Suppressor macrophage treated with lipopolysaccharide for 4 hours (primary cell): ENCODE results near the gene CDC14B.
A peak's percentile ranks its signal among the peaks of the same experiment; 100 is the strongest.

Experiments used
- DNase-seq: peaks from one replicate; pipeline ENCODE4 v3.0.0-alpha.2; 2020

Gene CDC14B

DNA sequence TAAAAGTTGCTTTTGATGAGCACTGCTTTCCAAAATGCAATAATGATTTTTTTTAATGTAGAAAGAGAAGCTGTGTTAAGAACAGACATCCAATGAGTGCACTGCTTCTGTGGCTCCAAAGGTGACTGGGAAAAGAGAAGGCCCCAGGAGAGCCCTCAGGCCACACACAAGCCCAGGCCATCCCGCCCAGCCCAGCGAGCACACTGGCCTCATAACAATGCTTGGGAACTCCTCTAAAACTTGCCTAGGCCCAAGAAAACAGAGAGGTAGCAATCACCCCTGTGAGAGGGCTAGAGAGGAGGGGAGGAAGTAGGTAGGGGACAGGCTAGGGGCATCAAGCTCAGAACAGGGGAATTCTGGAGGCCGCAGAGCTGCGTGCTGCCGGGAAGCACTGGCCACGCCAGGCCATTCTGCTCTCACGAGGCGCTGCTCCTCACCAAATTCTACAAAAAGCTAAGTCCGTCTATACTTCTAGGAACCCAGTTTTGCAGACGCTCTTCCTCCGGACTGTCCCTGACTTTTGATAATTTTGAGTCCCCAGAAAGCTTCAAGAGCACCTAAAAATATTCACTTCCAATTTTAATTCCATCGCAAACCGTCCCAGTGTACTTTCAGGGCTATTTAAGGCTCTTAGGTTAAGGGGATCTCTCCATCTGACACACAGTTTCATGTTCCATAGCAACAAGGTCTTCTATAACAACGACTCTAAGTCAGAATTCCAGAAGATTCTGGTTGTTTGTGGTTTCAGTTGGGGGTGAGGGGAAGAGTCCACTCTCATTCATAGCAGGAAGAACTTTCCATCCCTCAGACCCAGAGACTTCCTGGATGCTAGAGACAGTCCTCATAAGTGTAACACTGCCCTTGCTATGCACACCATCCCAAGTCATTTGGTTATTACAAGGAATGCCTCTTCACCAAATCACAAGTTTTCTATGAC is 118.7 kb downstream of the CDC14B start:
- DNase-seq = no peak

DNA sequence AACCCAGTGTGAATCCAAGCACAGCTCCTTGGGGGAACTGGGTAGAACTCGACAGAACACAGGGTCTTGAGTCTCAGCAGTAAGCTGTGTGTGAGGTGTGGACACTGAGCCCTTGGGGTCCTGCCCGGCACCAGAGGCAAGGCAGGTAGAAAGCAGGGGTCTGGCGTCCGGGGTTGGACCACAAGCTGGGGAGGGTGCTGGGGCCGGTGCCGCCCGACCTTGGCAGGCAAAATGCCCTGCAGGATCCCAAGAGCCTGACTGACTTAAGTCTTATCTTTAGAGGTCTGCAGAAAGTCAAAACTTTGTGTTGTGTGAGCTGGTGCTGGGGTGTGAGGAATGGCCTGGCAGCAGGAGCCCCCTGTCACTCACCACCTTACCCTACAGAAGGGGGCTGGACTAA is 120.4 kb downstream of the CDC14B start:
- DNase-seq = no peak

DNA sequence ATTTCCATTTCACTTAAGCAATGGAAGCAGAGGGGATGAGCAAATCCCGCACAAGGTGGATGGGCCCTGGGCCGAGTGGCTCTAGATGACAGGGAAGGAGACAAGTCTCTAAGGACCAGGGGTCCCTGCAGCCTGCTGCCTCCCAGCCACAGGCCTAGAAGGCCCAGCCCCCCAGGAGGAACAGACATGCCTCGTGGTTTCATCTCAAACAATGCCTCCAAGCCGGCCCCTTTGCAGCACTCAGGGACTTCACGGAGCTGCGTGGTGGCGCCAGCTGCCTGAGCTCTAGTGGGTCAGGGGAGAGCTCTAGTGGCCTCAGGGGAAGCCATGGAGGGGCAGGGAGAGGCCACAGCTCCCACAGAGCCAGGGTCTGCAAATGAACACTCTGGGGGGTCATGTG is 120.8 kb downstream of the CDC14B start:
- DNase-seq = no peak

DNA sequence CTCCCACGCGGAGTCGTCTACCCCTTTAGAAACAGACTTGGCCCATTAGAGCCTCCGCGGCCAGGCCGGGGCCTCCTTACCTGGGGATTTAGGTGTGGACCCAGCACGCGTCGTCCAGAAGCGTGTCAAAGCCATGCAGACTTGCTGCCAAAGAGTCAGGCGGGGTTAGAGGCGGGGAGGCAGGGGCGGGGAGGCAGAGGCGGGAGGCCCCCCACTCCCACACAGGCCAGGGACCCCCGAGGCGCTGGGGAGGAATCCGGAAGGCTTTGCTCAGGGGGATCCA is 122.6 kb downstream of the CDC14B start:
- no peak for DNase-seq

DNA sequence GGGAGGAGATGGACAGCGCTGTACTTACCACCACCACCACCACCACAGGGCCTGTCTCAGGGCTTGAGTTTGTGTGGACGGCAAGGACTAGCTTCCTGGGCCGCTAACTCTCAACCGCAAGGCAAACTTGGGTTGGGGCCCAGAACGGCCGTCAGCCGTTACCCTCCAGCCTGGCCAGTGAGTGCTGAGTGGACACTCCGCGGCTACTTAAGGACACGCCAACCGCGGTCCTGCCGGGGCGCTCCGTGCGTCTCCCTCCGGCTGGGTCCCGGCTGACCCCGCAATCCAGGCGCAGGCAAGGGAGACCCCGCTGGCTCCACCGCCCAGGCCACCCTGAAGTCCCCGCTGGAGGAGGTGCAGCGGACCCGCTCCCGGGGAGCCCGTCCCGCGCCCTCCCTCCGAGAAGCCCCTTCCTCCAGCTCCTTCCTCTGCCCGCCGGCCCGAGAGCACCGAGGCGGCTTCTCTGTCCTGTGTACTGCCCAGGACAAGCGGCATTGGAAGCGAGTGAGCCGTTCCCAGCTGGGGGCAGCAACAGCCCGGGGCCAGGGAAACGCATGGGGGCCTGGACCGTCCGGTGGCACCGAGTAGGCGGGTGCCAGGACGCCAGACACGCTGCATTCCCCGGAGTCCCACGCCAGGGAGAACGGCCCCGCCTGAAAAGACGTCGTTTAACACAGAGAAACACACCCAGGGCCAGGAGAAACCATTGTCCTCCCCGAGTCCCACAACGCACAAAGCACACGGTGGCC is 123.1 kb downstream of the CDC14B start:
- DNase-seq = no peak

DNA sequence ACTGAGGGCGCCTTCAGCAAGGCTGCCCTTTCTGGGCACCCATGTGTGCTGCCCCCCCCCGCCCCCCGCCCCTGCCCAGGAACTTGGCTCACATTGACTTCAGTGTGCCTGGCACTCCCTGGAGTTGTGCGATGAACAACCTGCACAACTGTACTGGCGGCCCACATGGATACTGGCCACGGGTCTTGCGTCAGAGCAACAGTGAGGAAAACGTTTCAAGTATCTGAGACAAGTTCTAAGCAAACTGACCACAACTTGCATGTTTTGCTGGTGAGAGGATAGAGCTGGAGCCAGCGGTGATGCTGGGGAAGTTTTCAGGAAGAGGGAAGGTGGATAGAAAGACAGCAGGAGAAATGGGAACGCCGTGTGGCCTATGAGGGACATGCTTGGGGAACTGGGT is 124.3 kb downstream of the CDC14B start:
- no peak for DNase-seq

DNA sequence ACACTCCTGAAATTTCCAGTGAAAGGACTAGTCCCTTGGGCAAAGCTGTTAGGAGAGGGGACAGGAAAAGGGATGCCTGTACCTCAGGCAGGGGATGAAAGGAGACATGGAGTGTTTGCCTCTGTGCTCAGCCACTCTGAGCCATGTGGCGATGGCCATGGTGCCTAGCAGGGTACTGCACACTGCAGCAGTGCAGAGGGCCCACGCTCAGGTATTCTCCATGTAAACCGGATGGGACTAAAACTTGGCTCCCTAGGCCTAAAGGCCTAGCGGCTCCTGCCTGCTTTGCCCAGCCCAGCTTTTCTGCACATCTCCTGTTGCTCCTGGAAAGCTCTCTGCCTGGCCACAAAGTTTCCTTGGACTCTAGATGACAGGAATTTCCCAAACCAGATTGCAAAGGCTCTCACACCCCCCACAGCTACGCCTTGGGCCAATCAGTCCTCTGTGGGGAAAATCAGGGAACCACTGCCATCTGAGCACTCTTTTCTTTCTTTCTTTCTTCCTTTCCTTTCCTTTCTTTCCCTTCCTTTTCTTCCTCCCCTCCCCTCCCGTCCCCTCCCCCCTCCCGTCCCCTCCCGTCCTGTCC is 125.3 kb downstream of the CDC14B start:
- DNase-seq = no peak

DNA sequence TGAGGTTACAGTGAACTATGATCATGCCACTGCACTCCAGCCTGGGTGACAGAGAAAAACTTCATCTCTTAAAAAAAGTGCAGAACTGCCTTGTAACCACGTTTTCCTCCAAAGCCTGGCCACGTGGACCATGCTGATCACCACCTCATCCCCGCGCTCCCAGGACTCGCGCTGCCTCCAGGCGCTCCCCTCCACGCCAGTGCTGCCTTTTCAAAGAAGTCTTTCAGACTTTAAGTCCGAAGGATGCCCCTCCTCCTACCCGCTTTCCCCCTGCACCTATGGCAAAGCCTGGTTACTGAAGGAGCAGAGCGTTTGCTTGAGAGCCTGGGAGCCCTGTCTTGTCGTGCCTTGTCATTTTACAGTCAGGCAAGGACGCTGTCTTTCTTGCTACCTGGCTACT is 125.9 kb downstream of the CDC14B start:
- no peak for DNase-seq

DNA sequence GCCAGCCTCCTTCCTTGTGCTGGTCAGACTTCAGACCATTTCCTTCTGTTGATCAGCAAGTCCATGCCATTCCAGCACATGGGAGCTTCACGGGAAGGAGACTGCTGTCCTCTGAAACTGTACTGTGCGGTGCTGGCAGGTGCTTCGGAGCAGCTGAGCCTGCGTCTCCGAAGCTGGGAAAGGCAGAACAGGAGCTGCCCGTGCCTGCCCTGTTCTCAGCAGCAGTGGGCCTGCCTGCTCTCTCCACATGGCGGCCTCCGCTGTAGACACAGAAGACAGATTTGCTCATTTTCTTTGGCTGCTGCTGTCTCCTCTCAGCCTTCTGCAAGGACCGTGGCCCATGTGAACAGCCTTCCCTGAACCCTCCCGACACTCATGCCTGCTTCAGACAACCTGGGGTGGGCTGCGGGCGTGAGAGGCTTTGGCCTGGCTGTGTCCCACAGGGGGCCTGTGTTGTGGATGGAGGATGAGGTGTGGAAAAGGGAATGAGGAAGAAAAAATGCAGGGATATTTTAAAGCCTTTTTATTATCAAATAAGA is 126.6 kb downstream of the CDC14B start:
- no peak for DNase-seq

DNA sequence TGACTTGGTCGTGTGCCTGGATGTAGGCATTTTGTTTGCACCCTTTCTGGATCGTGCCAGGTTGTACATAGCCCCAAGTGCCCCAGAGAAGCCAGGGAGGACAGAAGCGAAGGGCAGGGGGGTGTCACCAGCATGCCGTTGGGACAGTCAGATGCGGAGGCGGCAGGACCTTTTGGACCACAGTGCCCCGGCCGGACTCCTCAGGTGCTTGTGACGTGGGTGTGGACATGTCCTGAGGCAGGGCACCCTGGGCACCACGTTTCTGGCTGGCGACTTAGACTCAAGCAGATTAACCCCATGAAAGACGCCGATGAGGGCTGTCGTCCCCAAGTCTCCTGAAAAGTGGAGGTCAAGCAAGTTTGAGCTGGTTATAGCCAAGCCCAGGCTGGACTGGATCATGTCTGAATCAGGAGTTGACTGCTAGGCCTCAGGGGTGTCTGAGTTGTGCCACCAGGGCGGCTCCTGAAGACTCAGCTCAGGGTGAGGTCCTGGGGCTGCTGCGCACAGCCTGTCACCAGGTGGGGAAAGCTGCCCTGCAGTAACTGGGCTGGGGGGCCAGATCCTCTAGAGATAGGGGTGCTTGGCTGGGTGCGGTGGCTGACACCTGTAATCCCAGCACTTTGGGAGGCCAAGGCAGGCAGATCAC is 127.6 kb downstream of the CDC14B start:
- no peak for DNase-seq

DNA sequence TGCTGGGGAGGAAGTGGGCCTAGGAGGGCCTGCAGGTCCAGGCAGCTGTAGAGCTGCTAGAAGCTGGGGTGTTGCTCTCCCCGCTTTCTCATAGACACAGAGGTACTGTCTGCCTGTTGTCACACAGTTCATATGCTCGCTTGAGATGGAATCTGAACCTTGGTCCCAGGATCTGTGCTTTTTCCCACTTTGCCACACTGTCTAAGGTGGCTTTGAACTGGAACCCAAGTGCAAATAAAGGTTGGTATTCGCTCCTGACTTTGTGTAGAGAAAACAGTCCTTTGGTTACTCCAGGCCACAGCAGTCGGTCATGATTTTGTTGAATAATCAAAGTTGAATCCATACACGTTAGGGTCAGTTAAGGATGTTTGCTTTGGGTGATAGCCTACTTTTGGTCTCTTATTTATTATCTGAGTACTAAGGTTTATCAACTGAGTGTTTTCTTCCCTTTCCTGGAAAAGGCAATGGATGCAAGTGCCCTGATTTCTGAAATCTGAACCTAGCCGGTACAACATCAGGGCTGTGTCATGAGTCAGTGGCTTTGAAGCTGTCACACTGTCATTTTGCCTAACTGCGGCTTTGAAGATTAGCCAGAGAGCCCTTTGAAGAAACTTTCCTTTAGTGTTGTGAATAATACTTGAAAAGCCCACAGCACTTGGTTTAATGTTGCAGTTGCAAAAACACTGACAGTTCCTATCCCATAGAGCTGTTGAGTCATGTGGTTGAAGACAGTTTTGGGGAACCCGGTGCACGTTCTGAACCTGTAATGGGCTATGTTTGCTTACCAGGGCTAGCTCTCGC is 128.4 kb downstream of the CDC14B start:
- no peak for DNase-seq

DNA sequence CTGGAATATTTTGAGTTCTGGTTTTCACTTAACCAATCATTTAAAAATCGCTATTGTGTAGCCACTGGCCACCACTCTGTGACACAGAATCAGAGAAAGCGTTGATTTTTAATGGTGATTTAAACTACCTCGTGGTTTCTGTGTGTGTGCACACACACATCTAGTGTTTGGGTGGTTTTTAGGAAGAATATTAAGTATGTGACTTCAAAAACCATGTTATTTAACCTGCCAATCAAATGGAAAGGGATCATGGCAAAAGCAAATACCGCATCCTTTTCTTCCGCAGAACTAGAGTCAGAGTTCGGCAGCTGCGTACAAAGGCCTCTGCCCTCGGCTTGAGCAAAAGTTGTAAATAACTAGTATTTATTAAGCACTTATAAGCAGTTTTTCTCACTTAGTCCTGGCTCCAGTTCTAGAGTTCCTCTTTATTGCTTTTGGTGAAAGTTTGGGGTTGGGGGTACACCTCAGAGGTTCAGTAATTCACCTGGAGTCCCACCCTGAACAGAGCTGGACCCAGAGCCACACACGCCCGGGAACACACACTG is 129.0 kb downstream of the CDC14B start:
- DNase-seq = no peak

DNA sequence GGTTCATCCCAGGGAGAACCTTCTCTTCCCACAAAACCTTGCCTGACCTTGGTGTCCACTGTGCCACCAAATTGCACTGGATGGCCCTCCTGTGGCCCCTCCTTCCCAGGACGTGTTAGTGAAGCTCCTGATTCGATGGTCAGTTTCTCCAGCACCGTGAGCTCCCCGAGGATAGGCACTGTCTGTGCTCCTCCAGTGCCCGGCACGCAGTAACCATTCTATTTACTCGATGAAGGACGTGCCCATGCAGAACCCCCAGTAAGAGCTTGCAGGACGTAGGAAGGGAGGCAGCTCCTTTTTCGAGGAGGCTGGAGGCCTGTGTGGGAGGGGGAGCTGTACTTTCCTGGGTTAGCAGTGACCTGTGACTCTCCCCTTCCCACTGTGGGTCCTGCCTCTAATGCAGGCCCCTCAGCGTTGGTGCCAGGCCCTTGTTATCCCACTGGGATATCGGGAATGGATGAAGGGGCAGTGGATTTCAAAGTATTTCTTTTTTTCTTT is 130.1 kb downstream of the CDC14B start:
- no peak for DNase-seq

DNA sequence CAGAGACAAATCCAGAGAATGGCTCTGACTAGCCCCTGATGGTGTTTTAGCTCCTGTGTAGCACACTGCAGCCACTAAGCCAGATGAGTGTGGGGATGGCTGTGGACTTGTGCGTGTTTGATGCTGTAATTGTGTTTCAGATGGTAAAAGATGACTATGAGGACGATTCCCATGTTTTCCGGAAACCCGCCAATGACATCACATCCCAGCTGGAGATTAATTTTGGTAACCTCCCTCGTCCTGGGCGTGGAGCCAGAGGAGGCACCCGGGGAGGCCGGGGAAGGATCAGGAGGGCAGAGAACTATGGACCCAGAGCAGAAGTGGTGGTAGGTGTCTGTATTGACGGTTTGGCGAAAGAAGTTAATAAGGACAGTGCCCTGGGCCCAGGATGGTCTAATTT is 131.7 kb downstream of the CDC14B start:
- no peak for DNase-seq

DNA sequence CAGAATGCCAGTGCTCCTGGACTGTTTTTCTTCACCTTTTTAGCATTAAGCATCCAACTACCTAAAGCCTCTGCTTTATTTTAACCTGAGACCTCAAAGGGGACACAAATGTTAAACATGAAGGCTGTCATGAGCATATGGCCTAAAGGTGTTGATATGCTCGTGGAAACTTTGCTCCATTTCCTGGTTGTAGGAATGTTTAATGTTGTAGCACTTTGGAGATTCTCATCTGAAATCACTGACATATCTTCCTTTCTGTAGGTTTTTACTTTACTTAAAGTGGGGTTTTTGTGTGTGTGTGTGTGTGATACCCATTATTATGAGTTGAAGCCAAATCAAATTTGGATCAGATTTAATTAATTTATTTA is 132.6 kb downstream of the CDC14B start:
- no peak for DNase-seq

DNA sequence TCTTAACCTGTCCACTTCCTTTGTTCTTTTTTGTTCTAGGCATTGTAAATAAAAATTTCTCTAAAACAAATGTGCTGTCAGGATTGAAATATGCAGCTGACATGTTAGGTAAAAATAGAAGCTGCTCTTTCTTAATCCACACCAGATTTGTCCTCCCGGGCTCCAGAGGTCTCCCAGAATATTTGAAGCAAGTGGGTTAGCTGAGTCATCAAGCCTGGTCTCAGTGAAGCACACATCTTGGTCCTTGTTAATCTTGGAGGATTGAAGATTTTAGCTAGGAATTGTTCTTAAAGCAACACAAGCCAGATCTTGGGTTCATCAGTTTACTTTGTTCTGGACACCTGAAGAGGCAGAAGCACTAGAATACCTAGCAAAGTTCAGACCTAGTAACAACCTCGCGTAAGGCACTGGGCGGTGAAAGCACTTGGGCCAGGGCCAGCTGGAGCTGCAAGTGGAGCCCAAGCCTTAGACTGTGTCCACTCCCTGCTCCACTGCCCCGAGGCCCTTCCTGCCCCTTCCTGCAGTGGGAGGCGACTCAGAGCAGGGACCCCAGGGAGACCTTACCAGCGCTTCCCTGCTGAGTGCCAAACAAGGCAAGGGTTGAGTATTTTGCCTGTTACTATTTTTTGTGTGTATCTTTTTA is 133.1 kb downstream of the CDC14B start:
- no peak for DNase-seq

DNA sequence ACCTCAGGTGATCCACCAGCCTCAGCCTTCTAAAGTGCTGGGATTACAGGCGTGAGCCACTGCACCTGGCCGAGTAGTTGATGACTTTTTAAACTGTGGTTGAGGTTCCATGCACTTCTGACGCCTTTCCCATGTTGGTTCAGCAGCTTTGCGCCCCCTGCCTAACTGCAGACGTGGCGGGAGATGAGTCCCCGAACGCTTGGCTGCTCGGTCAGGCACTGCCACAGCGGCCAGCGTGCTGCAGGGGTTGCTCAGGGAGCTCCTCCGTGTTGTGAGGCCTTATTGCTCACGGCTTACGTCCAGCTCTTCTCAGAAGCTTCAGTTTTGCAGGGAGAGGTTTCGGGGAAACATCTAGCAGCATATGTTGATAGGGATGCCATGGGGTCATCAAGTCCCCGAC is 134.4 kb downstream of the CDC14B start:
- DNase-seq = no peak

DNA sequence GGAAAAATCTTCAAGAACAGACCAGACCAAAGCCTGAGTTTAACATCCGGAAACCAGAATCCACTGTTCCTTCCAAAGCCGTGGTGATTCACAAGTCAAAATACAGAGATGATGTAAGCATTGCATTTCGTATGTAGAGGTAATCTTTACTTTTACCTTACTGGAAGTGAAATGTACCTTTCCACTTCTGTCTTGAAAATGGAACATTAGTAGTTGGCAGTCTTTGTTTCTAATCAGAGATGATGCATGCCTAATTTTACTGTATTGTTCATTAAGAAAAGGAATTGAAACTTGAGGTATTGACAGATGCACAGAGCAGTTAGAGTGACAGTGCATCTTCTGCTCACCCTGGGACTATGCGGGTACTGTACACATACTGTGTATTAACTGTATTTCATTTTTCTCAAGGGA is 135.1 kb downstream of the CDC14B start:
- DNase-seq = peak; percentile 14

DNA sequence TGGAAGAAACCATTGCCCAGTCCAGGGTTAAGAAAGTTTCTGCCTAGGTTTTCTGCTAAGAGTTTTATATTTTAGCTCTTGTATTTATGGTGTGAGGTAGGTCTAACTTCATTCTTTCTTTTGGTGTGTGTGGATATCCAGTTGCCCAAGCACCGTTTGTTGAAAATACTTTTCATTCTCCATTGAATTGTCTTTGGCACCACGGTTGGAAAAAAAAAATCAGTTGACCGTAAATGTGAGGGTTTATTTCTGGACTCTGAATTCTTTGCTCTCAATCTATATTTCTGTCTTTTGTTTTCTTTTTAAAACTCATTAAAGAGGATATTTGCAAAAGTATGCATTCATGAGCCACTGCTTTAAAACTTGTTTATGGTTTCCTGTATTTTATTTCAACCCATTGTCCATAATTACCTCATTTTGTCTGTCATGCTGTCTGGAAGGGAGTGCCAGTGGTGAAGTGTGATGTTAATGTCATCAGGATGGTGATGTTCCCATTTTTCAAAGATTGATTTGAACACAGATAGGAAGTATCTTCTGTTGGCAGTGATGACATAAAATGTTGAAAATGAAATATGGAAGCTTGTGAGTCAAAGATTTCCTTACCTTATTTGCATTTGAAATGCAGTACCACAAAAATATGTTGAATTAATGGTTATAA is 135.8 kb downstream of the CDC14B start:
- DNase-seq = peak; percentile 56

DNA sequence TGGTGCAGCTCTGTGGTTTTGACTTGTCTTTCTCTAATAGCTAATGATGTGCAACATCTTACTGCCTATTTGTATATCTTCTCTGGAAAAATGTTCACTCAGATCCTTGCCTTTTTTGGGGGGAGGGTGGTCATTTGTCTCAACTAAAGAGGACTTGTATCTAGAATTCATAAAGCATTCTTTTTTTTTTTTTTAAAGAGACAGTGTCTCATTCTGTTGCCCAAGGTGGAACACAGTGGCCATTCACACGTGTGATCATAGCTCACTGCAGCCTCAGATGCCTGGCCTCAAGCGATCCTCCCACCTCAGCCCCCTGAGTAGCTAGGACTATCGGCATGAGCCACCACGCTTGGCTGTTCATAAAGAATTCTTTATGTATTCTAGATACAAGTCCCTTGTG is 136.4 kb downstream of the CDC14B start:
- no peak for DNase-seq

DNA sequence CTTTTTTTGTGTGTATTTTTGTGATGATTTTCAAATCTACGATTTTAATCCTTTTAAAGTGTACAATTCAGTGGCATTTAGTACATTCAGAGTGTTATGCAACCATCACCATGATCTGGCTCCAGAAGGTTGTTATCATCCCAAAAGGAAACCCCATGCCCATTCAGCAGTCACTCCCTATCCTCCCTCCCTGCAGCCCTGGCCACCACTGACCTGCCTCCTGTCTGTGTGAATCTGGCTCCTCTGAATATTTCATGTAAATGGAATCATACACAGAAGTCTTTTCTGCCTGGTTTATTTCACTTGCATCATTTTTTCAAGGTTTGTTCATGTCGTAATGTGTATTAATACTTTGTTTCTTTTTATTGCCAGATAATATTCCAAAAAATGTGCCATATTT is 137.2 kb downstream of the CDC14B start:
- DNase-seq = no peak
